Panc1 (cell line): ENCODE data around the gene FAM200B. TPM values are rescaled to one million over a fixed set of nuclear protein-coding genes. Genes with fewer than 3 reads are reported as not detected.

Experiments used
- ATAC-seq: fragments of 200-7000 bp; cut with Tn5 transposase; 2 replicates; pipeline ENCODE4 v1.9.1; 2020; ENCODE audit warnings: mild to moderate bottlenecking, moderate library complexity
- BruUV-seq: library from RNA; stranded (reverse); fragments of 400-500 nt; replicated peaks from 2 replicates; lab custom pipeline; 2021; lab: Mats Ljungman, UMichigan
- CTCF ChIA-PET: fragments of 300-600 bp; sonication (Branson Sonifier 250); formaldehyde crosslinking; loops from one replicate; lab custom pipeline; 2022; ENCODE audit warnings: antibody characterized with exemption; lab: Charles Lee
- POLR2A ChIA-PET: fragments of 300-600 bp; sonication (Branson Sonifier 250); formaldehyde crosslinking; loops from one replicate; lab custom pipeline; 2022; ENCODE audit warnings: antibody characterized with exemption; lab: Charles Lee
- DNase-seq: peaks from one replicate; pipeline ENCODE4 v3.0.0-alpha.2; 2010; ENCODE audit warnings: low read depth, low spot score
- H3K27ac ChIP-seq: 2 replicates; pipeline ENCODE4 v1.5.1; 2011; ENCODE audit warnings: mild to moderate bottlenecking, low read length, inconsistent platforms
- H3K27me3 ChIP-seq: fragments of 200-500 bp; sonication (Bioruptor generic); 2 replicates; pipeline ENCODE4 v1.6.0; 2014; ENCODE audit warnings: low read length, inconsistent platforms; ENCODE audit not compliant: control insufficient read depth, insufficient read depth
- H3K36me3 ChIP-seq: fragments of 200-500 bp; sonication (Bioruptor generic); 2 replicates; pipeline ENCODE4 v1.5.1; 2014; ENCODE audit warnings: inconsistent platforms, mild to moderate bottlenecking, low read length, moderate library complexity; ENCODE audit not compliant: control insufficient read depth, insufficient read depth
- H3K4me1 ChIP-seq: 2 replicates; pipeline ENCODE4 v1.5.1; 2011; ENCODE audit warnings: inconsistent platforms, mild to moderate bottlenecking, low read length, moderate library complexity; ENCODE audit not compliant: control insufficient read depth, insufficient read depth
- H3K4me3 ChIP-seq, 2 experiments: 2 replicates each; pipeline ENCODE4 v1.5.1; 2011 to 2012; ENCODE audit warnings: low read depth in 2 of 2, low read length in 2 of 2, mild to moderate bottlenecking in 2 of 2, inconsistent platforms in 1 of 2, moderate library complexity in 1 of 2
- H3K9me3 ChIP-seq: fragments of 200-500 bp; sonication (Bioruptor generic); 2 replicates; pipeline ENCODE4 v1.5.1; 2014; ENCODE audit warnings: low read depth, mild to moderate bottlenecking, inconsistent platforms, low read length, moderate library complexity; ENCODE audit not compliant: control insufficient read depth, insufficient read depth
- POLR2AphosphoS5 ChIP-seq: IDR thresholded peaks from 2 replicates; pipeline ENCODE4 v1.6.1; 2012; ENCODE audit warnings: mild to moderate bottlenecking, low read depth, low read length, moderate library complexity
- REST ChIP-seq, 2 experiments: IDR thresholded peaks; 2 replicates each; pipeline ENCODE4 v1.6.1; 2011 to 2012; ENCODE audit warnings: low read depth in 2 of 2, control low read depth in 1 of 2, low read length in 1 of 2, mild to moderate bottlenecking in 1 of 2, moderate library complexity in 1 of 2; ENCODE audit not compliant: insufficient read depth in 1 of 2
- SIN3A ChIP-seq: IDR thresholded peaks from 2 replicates; pipeline ENCODE4 v1.6.1; 2012; ENCODE audit warnings: low read depth, mild to moderate bottlenecking, low read length, moderate library complexity, borderline replicate concordance; ENCODE audit not compliant: insufficient read depth
- TCF7L2 ChIP-seq: IDR thresholded peaks from 2 replicates; pipeline ENCODE4 v1.6.1; 2011; ENCODE audit warnings: mild to moderate bottlenecking, low read depth, low read length, inconsistent platforms
- in situ Hi-C: cut with HindIII; loops from 2 replicates; pipeline ENCODE4 v1.10.0; 2016; ENCODE audit warnings: low sequenced_read_pairs, low pct_unique_long_range_greater_than_20kb
- intact Hi-C: fragments of 100-400 bp; cut with micrococcal nuclease; formaldehyde crosslinking; loops from one replicate; pipeline ENCODE4 v1.10.0; 2022; ENCODE audit not compliant: unreplicated experiment
- total RNA-seq: library from RNA; stranded (reverse); gene quantifications from one replicate; pipeline ENCODE4 v1.2.1, GENCODE V29; 2021; ENCODE audit not compliant: unreplicated experiment
- TF ChIP-seq, protein P1 (sequence below): fragments of 450-650 bp; IDR thresholded peaks from 2 replicates; pipeline ENCODE4 v1.5.1; 2017; ENCODE audit warnings: mild to moderate bottlenecking

The FAM200B gene
- total RNA-seq, 1 experiment from 2014 or later: 15.2 TPM

DNA sequence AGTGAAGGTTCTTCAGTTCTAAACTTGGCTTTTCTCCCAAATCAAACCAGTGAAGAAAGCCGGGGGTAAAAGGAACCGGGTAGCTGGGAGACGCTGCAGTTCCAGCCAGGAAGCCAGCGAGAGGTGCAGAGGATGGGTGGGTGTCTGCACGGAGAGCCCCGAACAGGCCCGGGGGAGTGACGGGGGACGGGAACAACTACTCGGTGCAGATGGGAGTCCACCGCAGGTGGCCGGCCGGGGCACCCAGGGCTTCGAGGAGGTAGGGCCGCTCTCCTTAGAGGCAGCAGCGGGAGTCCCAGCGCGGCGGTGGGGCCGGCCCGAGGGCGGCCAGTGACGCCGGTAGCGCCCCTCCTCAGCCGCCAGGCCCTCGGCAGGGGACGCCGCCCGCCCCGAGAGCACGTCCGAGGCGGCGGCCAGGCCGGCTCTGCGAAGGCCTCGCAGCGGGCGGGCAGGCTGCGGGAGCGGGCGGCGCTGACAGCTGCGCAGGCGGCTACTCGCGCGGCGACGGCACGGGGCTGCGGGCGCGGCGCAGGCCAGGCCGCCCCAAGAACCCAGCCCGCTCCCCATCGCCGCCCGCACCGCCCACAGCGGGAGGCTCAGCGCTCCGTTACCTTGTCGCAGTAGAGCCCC is 26.9 kb upstream of the FAM200B start:
- Histone ChIP-seq H3K9me3 (no peaks in the 10 kb centered on the region), H3K4me3 (peak overlapping the region; percentile 67 to 72), H3K27me3 (no peaks in the 10 kb centered on the region), H3K4me1 (peaks cover 22% of the 10 kb centered on the region), H3K36me3 (no peaks in the 10 kb centered on the region; the same call in 1 of the 2 replicates), H3K27ac (peak overlapping the region; percentile 90)
- TF ChIP-seq REST (IDR thresholded peaks at IDR 0.05; ENCODE audit: insufficient read depth in 1 of 2, low read depth in 2 of 2, low read length in 1 of 2) (no peak), SIN3A (no peak), POLR2AphosphoS5 (no peak), TCF7L2 (no peak)
- TF ChIP-seq, protein P1, sequence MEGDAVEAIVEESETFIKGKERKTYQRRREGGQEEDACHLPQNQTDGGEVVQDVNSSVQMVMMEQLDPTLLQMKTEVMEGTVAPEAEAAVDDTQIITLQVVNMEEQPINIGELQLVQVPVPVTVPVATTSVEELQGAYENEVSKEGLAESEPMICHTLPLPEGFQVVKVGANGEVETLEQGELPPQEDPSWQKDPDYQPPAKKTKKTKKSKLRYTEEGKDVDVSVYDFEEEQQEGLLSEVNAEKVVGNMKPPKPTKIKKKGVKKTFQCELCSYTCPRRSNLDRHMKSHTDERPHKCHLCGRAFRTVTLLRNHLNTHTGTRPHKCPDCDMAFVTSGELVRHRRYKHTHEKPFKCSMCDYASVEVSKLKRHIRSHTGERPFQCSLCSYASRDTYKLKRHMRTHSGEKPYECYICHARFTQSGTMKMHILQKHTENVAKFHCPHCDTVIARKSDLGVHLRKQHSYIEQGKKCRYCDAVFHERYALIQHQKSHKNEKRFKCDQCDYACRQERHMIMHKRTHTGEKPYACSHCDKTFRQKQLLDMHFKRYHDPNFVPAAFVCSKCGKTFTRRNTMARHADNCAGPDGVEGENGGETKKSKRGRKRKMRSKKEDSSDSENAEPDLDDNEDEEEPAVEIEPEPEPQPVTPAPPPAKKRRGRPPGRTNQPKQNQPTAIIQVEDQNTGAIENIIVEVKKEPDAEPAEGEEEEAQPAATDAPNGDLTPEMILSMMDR: no peak
- BruUV-seq: no TSS peak
- CTCF ChIA-PET: interaction anchor here (0.6 kb wide), 1 partner anchor 24 kb away, joined by 3 read pairs; no protein-coding TSS in a partner anchor
- intact Hi-C loops (no loop called here), in situ Hi-C loops (no loop called here)
- ATAC-seq: peak; percentile 82
- DNase-seq: no peak
- POLR2A ChIA-PET: no interaction called here

DNA sequence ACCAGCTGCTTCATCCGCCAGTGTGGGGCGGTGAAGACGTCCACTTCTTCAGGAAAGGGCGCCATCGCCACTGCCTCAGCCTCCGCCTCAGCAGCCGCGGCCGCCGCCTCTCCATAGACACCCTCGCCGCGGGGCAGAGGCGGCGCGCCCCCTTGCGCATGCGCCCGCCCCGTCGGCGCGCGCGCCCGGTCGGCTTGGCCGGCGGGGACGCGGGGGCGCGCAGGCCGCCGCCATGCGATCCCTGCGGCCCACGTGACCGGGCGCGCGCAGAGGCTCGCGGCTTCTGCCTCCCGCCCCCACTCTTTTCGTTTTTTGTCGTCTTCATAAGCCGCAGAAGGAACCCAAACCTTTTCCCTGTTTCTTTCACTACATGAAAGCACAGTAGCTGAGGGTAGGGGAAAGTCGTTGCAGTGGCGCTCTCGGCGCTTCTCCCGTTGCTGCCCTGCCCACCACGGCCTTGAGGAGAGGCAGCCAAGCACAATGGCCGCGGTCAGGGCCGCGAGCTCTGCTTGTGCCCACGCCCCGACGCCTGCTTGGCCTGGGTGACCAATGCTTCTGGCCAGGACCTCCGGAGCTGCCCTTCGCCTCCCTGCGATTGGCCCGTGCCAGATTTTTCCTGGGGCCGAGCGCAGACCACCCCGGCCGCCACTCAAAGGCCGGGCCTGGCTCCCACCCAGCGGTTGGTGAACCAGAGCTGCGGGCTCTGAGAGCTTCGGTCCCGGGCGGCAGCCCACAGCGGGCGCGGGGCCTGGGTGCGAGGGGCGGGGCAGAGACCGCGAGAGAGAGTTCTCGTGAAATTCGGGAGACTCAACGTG is 26.2 kb upstream of the FAM200B start, which contains the start of gene FBXL5:
FBXL5 (minus strand) TSS at position 135 of the 815 bp plus-strand sequence; CDS start at position 65, 70 bp downstream.
- BruUV-seq: no TSS peak
- TF ChIP-seq SIN3A (no peak), TCF7L2 (no peak), POLR2AphosphoS5 (peak; percentile 65), REST (IDR thresholded peaks at IDR 0.05; ENCODE audit: insufficient read depth in 1 of 2, low read depth in 2 of 2, low read length in 1 of 2) (no peak)
- Histone ChIP-seq H3K27me3 (no peaks in the 10 kb centered on the region), H3K4me3 (peak within 1 kb of the TSS; percentile 67 to 72), H3K27ac (peak within 1 kb of the TSS; percentile 90), H3K9me3 (no peaks in the 10 kb centered on the region), H3K4me1 (peaks cover 15% of the 10 kb centered on the region; the same call in 1 of the 2 replicates), H3K36me3 (no peaks in the 10 kb centered on the region; the same call in 1 of the 2 replicates)
- ATAC-seq: peak; percentile 88
- ChIA-PET POLR2A (no interaction called here), CTCF (no interaction called here)
- no peak for DNase-seq
- in situ Hi-C loops: no loop called here
- intact Hi-C loops: no loop called here
